Right cardiac atrium (tissue), 5 donors: ENCODE data around the gene NLRC5. TPM values are rescaled to one million over a fixed set of nuclear protein-coding genes. Genes with fewer than 3 reads are reported as not detected.

ENCODE experiments used
- ATAC-seq, 2 donors: fragments of 200-7000 bp; cut with Tn5 transposase; one replicate each; pipeline versions ENCODE4 v1.8.0 to v1.9.1; 2020; ENCODE audit warnings: moderate library complexity in 2 of 2, mild to moderate bottlenecking in 1 of 2
- DNase-seq, 3 donors: peaks; one replicate each; pipeline ENCODE4 v3.0.0-alpha.2; 2020
- H3K27ac ChIP-seq: one replicate; pipeline ENCODE4 v1.5.1; 2013; ENCODE audit warnings: mild to moderate bottlenecking, low read length, control low read depth, moderate library complexity
- H3K27me3 ChIP-seq: one replicate; pipeline ENCODE4 v1.6.1; 2013; ENCODE audit not compliant: control insufficient read depth, insufficient read depth
- H3K4me1 ChIP-seq: one replicate; pipeline ENCODE4 v1.6.1; 2013; ENCODE audit warnings: low read length; ENCODE audit not compliant: control insufficient read depth, insufficient read depth
- H3K4me3 ChIP-seq: one replicate; pipeline ENCODE4 v1.5.1; 2013; ENCODE audit warnings: low read length, control low read depth
- H3K9me3 ChIP-seq: one replicate; pipeline ENCODE4 v1.6.1; 2013; ENCODE audit warnings: low read length; ENCODE audit not compliant: control insufficient read depth
- WGBS: extraction: QIAGEN DNeasy Blood & Tissue Kit; methylation state at CpG from one replicate; pipeline ENCODE4 v1.1.7; 2013; 5-methylcytosine and 5-hydroxymethylcytosine counted together
- intact Hi-C, 4 donors: fragments of 100-400 bp; cut with DNase I; formaldehyde crosslinking; loops; one replicate each; pipeline versions ENCODE4 v1.11.0 to v1.14.0; 2022 to 2023
- polyA plus RNA-seq: library from polyadenylated mRNA; stranded (reverse); fragments of 200-250 nt; gene quantifications from one replicate; pipeline ENCODE4 v1.2.3, GENCODE V29; 2013
- total RNA-seq, 4 donors: library from RNA; stranded (reverse); fragmentation: NEBNext Ultra II Directional; extraction: Animal tissue kit (Norgen Biotek cat#: 25700); gene quantifications; one replicate each; pipeline ENCODE4 v1.2.1, GENCODE V29; 2021
- donor health status: healthy with polysubstance abuse.
- donor health status: DM: no; HTN: yes; CAD: no.
- donor health status: DM: no; HTN: no; CAD: no.
- donor health status: DM: no; HTN: yes; CAD: no; lungs with severe emphysema.
- donor health status: DM: yes; HTN: yes; CAD: no.

The NLRC5 gene
- total and polyA plus RNA-seq, 5 donors: 7.9 to 25.0 (median 9.9) TPM

- Histone ChIP-seq H3K9me3 (no peaks in the 10 kb centered on the region), H3K4me3 (no peak overlapping the region), H3K27me3 (no peaks in the 10 kb centered on the region), H3K27ac (no peak overlapping the region), H3K4me1 (no peaks in the 10 kb centered on the region)
- 81% methylated on average over 11 of the region's 11 CpGs for WGBS
- intact Hi-C loops: no loop called here
- ATAC-seq (no peak), DNase-seq (no peak)
Measured at GRCh38 chr16:57123974-57124674, 134.8 kb downstream of the NLRC5 start.

GRCh38 chr16:57125376-57125775, 136.0 kb downstream of the NLRC5 start:
- Histone ChIP-seq H3K27ac (no peak overlapping the region), H3K4me3 (no peak overlapping the region), H3K4me1 (no peaks in the 10 kb centered on the region), H3K27me3 (no peaks in the 10 kb centered on the region), H3K9me3 (no peaks in the 10 kb centered on the region)
- WGBS: 94% methylated on average over 4 of the region's 4 CpGs
- intact Hi-C loops: no loop called here
- DNase-seq (no peak), ATAC-seq (no peak)

- 96% methylated on average over 4 of the region's 4 CpGs for WGBS
- intact Hi-C loops: no loop called here
- H3K27ac ChIP-seq: no peak overlapping the region
Measured at GRCh38 chr16:57125969-57126368, 136.6 kb downstream of the NLRC5 start.

GRCh38 chr16:57126411-57126810, 137.1 kb downstream of the NLRC5 start:
- intact Hi-C loops: no loop called here
- Histone ChIP-seq H3K4me3 (no peak overlapping the region), H3K27ac (no peak overlapping the region), H3K9me3 (no peaks in the 10 kb centered on the region), H3K27me3 (no peaks in the 10 kb centered on the region), H3K4me1 (no peaks in the 10 kb centered on the region)
- DNase-seq (no peak), ATAC-seq (no peak)
- 86% methylated on average over 4 of the region's 4 CpGs for WGBS

More at GRCh38 chr16:57125969-57126368, 136.6 kb downstream of the NLRC5 start:
- Histone ChIP-seq H3K27me3 (no peaks in the 10 kb centered on the region), H3K4me1 (no peaks in the 10 kb centered on the region), H3K4me3 (no peak overlapping the region), H3K9me3 (no peaks in the 10 kb centered on the region)
- DNase-seq (no peak), ATAC-seq (no peak)

GRCh38 chr16:57127037-57127763, 137.8 kb downstream of the NLRC5 start:
- 91% methylated on average over 5 of the region's 5 CpGs for WGBS
- intact Hi-C loops: no loop called here
- ATAC-seq: no peak
- H3K4me1 ChIP-seq: no peaks in the 10 kb centered on the region
- H3K27ac ChIP-seq: no peak overlapping the region
- no peaks in the 10 kb centered on the region for H3K27me3 ChIP-seq
- DNase-seq: no peak
- no peaks in the 10 kb centered on the region for H3K9me3 ChIP-seq
- H3K4me3 ChIP-seq: no peak overlapping the region

GRCh38 chr16:57127836-57128235, 138.5 kb downstream of the NLRC5 start:
- intact Hi-C loops: no loop called here
- WGBS: 97% methylated on average over 7 of the region's 7 CpGs
- H3K27ac ChIP-seq: no peak overlapping the region
- ATAC-seq (no peak), DNase-seq (peak in 1 of 3 donors; percentile 7)
- H3K4me3 ChIP-seq: no peak overlapping the region
- H3K4me1 ChIP-seq: no peaks in the 10 kb centered on the region
- no peaks in the 10 kb centered on the region for H3K27me3 ChIP-seq
- H3K9me3 ChIP-seq: no peaks in the 10 kb centered on the region

- Histone ChIP-seq H3K27ac (no peak overlapping the region), H3K4me1 (no peaks in the 10 kb centered on the region), H3K27me3 (no peaks in the 10 kb centered on the region), H3K4me3 (no peak overlapping the region), H3K9me3 (no peaks in the 10 kb centered on the region)
- WGBS: 86% methylated on average over 11 of the region's 11 CpGs
- intact Hi-C loops: no loop called here
- DNase-seq: peak in 1 of 3 donors; percentile 28
- ATAC-seq: no peak
Measured at GRCh38 chr16:57128771-57129389, 139.5 kb downstream of the NLRC5 start.

GRCh38 chr16:57130950-57131321, 141.6 kb downstream of the NLRC5 start:
- WGBS: 96% methylated on average over 6 of the region's 6 CpGs
- DNase-seq (no peak), ATAC-seq (no peak)
- intact Hi-C loops: no loop called here
- no peaks in the 10 kb centered on the region for H3K9me3 ChIP-seq
- no peaks in the 10 kb centered on the region for H3K4me1 ChIP-seq
- H3K27me3 ChIP-seq: no peaks in the 10 kb centered on the region
- H3K27ac ChIP-seq: no peak overlapping the region
- H3K4me3 ChIP-seq: no peak overlapping the region

GRCh38 chr16:57131351-57131970, 142.1 kb downstream of the NLRC5 start:
- DNase-seq: peak in 2 of 3 donors; percentile 36 to 57
- Histone ChIP-seq H3K9me3 (no peaks in the 10 kb centered on the region), H3K27me3 (no peaks in the 10 kb centered on the region), H3K4me3 (no peak overlapping the region), H3K4me1 (no peaks in the 10 kb centered on the region), H3K27ac (no peak overlapping the region)
- no peak for ATAC-seq
- 76% methylated on average over 17 of the region's 17 CpGs for WGBS
- intact Hi-C loops: no loop called here

GRCh38 chr16:57132470-57132869, 143.1 kb downstream of the NLRC5 start:
- Histone ChIP-seq H3K4me3 (no peak overlapping the region), H3K9me3 (no peaks in the 10 kb centered on the region), H3K27ac (no peak overlapping the region), H3K4me1 (no peaks in the 10 kb centered on the region), H3K27me3 (no peaks in the 10 kb centered on the region)
- no peak for ATAC-seq
- peak in 2 of 3 donors; percentile 20 to 23 for DNase-seq
- intact Hi-C loops: no loop called here
- WGBS: 94% methylated on average over 1 of the region's 1 CpG

GRCh38 chr16:57133031-57133430, 143.7 kb downstream of the NLRC5 start:
- Histone ChIP-seq H3K27me3 (no peaks in the 10 kb centered on the region), H3K4me3 (no peak overlapping the region), H3K9me3 (no peaks in the 10 kb centered on the region), H3K27ac (no peak overlapping the region), H3K4me1 (no peaks in the 10 kb centered on the region)
- DNase-seq (peak in 2 of 3 donors; percentile 24 to 39), ATAC-seq (no peak)
- WGBS: 73% methylated on average over 4 of the region's 4 CpGs
- intact Hi-C loops: no loop called here
